NCI-H526 (cell line): Measurements from ENCODE around the gene ERCC2.
"Not testable (repeated sequence)": the region's sequence is repeated elsewhere in the genome, so short reads cannot be mapped to it uniquely, and the experiment has no call there.

ENCODE experiments used
- DNase-seq, 2 experiments: peaks; one replicate each; lab custom pipeline; 2025; lab: John Stamatoyannopoulos, UW

The ERCC2 gene

GRCh38 chr19:45333609-45334303, 36.6 kb downstream of the ERCC2 start:
- DNase-seq, result no peak

GRCh38 chr19:45331411-45331810, 39.0 kb downstream of the ERCC2 start:
- DNase-seq, result peak in 1 of 2 experiments; percentile 23

GRCh38 chr19:45327404-45328143, 42.8 kb downstream of the ERCC2 start:
- DNase-seq, result no peak

- no peak for DNase-seq
These were observed 45.9 kb downstream of the ERCC2 start for GRCh38 chr19:45324349-45324907.

- DNase-seq, result peak in 1 of 2 experiments; percentile 36
These were observed 46.7 kb downstream of the ERCC2 start for GRCh38 chr19:45323671-45324081.

- no peak for DNase-seq
These were observed 47.6 kb downstream of the ERCC2 start, which contains the start of gene CKM for GRCh38 chr19:45322744-45323281. Gene CKM, minus strand, starts transcription at chr19:45322875. Its CDS starts 3,162 bp downstream, at chr19:45319713.

GRCh38 chr19:45322311-45322710, 48.1 kb downstream of the ERCC2 start:
- peak; percentile 10 to 38 for DNase-seq

GRCh38 chr19:45321848-45322247, 48.5 kb downstream of the ERCC2 start:
- no peak for DNase-seq

- no peak for DNase-seq
These were observed 49.2 kb downstream of the ERCC2 start for GRCh38 chr19:45320997-45321775.

GRCh38 chr19:45315304-45315703, 55.1 kb downstream of the ERCC2 start:
- no peak for DNase-seq

- DNase-seq, result no peak
These were observed 55.6 kb downstream of the ERCC2 start for GRCh38 chr19:45314708-45315245.

- DNase-seq, result not testable (repeated sequence)
These were observed 58.1 kb downstream of the ERCC2 start for GRCh38 chr19:45312285-45312684.

- no peak for DNase-seq
These were observed 58.8 kb downstream of the ERCC2 start for GRCh38 chr19:45311621-45312020.

GRCh38 chr19:45309322-45309721, 61.1 kb downstream of the ERCC2 start:
- not testable (repeated sequence) for DNase-seq

GRCh38 chr19:45307361-45307760, 63.0 kb downstream of the ERCC2 start:
- no peak for DNase-seq

GRCh38 chr19:45306518-45307027, 63.8 kb downstream of the ERCC2 start:
- DNase-seq, result peak in 1 of 2 experiments; percentile 25

- DNase-seq, result no peak
These were observed 64.3 kb downstream of the ERCC2 start for GRCh38 chr19:45306040-45306439.

GRCh38 chr19:45305421-45305820, 65.0 kb downstream of the ERCC2 start:
- no peak for DNase-seq

- no peak for DNase-seq
These were observed 65.4 kb downstream of the ERCC2 start for GRCh38 chr19:45305007-45305406.

GRCh38 chr19:45304141-45304926, 66.0 kb downstream of the ERCC2 start:
- no peak for DNase-seq
